Tibial nerve (tissue), 4 donors: ENCODE results near the gene GLUD2.

Source experiments
- EP300 ChIP-seq, 2 donors: sonication (generic); formaldehyde crosslinking; IDR thresholded peaks; one replicate each; pipeline ENCODE4 v1.6.1; 2017; ENCODE audit warnings: antibody characterized with exemption in 2 of 2, mild to moderate bottlenecking in 1 of 2
- TF ChIP-seq, protein P1 (sequence below), 5 experiments: fragments of 200-600 bp in 3 of 5; fragments of 450-650 bp in 2 of 5; sonication (generic) in 3 of 5; IDR thresholded peaks; one replicate each; pipeline ENCODE4 v1.5.1; 2016 to 2019; ENCODE audit warnings: antibody characterized with exemption in 5 of 5, mild to moderate bottlenecking in 3 of 5, moderate library complexity in 2 of 5

- no peak for TF ChIP-seq EP300 (IDR thresholded peaks at IDR 0.05)
- TF ChIP-seq, protein P1, sequence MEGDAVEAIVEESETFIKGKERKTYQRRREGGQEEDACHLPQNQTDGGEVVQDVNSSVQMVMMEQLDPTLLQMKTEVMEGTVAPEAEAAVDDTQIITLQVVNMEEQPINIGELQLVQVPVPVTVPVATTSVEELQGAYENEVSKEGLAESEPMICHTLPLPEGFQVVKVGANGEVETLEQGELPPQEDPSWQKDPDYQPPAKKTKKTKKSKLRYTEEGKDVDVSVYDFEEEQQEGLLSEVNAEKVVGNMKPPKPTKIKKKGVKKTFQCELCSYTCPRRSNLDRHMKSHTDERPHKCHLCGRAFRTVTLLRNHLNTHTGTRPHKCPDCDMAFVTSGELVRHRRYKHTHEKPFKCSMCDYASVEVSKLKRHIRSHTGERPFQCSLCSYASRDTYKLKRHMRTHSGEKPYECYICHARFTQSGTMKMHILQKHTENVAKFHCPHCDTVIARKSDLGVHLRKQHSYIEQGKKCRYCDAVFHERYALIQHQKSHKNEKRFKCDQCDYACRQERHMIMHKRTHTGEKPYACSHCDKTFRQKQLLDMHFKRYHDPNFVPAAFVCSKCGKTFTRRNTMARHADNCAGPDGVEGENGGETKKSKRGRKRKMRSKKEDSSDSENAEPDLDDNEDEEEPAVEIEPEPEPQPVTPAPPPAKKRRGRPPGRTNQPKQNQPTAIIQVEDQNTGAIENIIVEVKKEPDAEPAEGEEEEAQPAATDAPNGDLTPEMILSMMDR (IDR thresholded peaks at IDR 0.05) = no peak
These were observed 36.2 kb upstream of the GLUD2 start for GRCh38 chrX:121011254-121011653.
